GM19351 (cell line): ENCODE results near the gene TRIM65.

Source experiments
- ATAC-seq: cut with Tn5 transposase; IDR thresholded peaks from one replicate; pipeline ENCODE4 v1.9.1; 2021; ENCODE audit warnings: mild to moderate bottlenecking, moderate library complexity; ENCODE audit not compliant: unreplicated experiment

Gene TRIM65

DNA sequence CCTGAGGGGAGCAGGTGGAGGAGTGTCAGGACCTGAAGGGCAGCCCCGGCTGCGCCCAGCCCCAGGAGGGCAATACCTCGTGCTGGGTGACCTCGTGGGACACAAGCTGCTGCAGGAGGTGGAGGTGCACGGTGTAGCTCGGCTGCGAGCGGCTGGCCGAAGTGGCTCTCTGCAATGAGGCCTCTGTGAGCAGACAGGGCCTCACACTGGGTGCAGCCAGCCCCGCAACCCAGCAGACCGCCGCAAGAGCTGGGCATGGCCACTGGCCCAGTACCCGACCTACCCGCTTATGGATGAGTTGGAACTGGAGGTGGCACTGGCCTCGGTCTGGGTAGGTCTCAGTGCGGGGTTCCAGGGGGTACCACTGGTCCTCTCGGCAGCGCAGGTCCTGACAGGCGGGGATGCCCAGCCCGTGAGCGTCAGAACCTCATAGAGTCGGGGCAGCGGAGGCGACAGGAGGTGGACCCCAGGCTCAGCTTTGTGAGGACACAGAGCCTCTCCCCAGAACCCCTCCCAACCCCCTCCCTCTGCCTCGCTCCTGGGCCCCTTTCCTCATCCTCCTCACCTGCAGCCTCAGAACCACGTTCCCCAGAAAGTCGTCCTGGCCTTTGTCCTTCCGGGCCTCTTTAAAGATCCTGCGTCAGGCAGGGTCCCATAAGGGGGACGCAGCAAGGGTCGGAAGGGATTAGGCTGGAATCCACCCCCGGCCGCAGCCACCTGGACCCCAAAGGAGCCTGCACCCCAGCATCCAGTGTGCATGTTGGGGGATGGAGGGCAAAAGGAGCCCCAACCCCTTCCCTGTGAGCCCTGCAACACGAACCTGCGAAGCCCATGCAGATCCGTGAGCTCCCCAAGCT is 56.6 kb downstream of the TRIM65 start:
- ATAC-seq: no peak
